Adipocyte (in vitro differentiated cells): Measurements from ENCODE around the gene KRTAP5-4.
"Not testable (repeated sequence)": the region's sequence is repeated elsewhere in the genome, so short reads cannot be mapped to it uniquely, and the experiment has no call there.

Source experiments
- DNase-seq: peaks from one replicate; pipeline ENCODE4 v3.0.0-alpha.2; 2015; ENCODE audit warnings: low read depth
- H3K27me3 ChIP-seq: replicated peaks from 2 replicates; pipeline ENCODE4 v1.7.0; 2013; ENCODE audit warnings: mild to moderate bottlenecking, low read length, moderate library complexity; ENCODE audit not compliant: control insufficient read depth, insufficient read depth
- H3K36me3 ChIP-seq: 2 replicates; pipeline ENCODE4 v1.7.0; 2013; ENCODE audit warnings: low read length, mild to moderate bottlenecking, moderate library complexity; ENCODE audit not compliant: control insufficient read depth, insufficient read depth, severe bottlenecking
- H3K4me1 ChIP-seq: 2 replicates; pipeline ENCODE4 v1.7.0; 2013; ENCODE audit warnings: mild to moderate bottlenecking, low read length, moderate library complexity; ENCODE audit not compliant: control insufficient read depth, insufficient read depth
- H3K4me3 ChIP-seq: 2 replicates; pipeline ENCODE4 v1.7.0; 2013; ENCODE audit warnings: mild to moderate bottlenecking, low read length, moderate library complexity
- H3K9ac ChIP-seq: 2 replicates; pipeline ENCODE4 v1.7.0; 2013; ENCODE audit warnings: mild to moderate bottlenecking, low read length, moderate library complexity
- H3K9me3 ChIP-seq: 2 replicates; pipeline ENCODE4 v1.7.0; 2013; ENCODE audit warnings: mild to moderate bottlenecking, low read length, moderate library complexity; ENCODE audit not compliant: control insufficient read depth

Gene KRTAP5-4

GRCh38 chr11:1607901-1608300 is 14.0 kb downstream of the KRTAP5-4 start:
- not testable (repeated sequence) for H3K9ac ChIP-seq, DNase-seq, H3K9me3 ChIP-seq, H3K4me3 ChIP-seq, H3K36me3 ChIP-seq, H3K4me1 ChIP-seq
- peaks cover 37% of the 10 kb centered on the region for H3K27me3 ChIP-seq

GRCh38 chr11:1607156-1607845 is 14.6 kb downstream of the KRTAP5-4 start:
- not testable (repeated sequence) for H3K36me3 ChIP-seq, H3K4me1 ChIP-seq, H3K4me3 ChIP-seq, H3K9me3 ChIP-seq, H3K9ac ChIP-seq, DNase-seq
- peaks cover 40% of the 10 kb centered on the region for H3K27me3 ChIP-seq

- not testable (repeated sequence) for H3K36me3 ChIP-seq, H3K4me3 ChIP-seq, DNase-seq, H3K4me1 ChIP-seq, H3K9me3 ChIP-seq, H3K9ac ChIP-seq
- peaks cover 54% of the 10 kb centered on the region for H3K27me3 ChIP-seq
Measured at GRCh38 chr11:1605923-1606322, 16.0 kb downstream of the KRTAP5-4 start.

- H3K27me3 ChIP-seq: peaks cover 63% of the 10 kb centered on the region
- H3K9ac ChIP-seq: no peak overlapping the region
- H3K9me3 ChIP-seq: peaks cover 3% of the 10 kb centered on the region
- H3K4me1 ChIP-seq: no peaks in the 10 kb centered on the region
- H3K4me3 ChIP-seq: no peak overlapping the region
- H3K36me3 ChIP-seq: no peaks in the 10 kb centered on the region
- no peak for DNase-seq
Measured at GRCh38 chr11:1604711-1605110, 17.2 kb downstream of the KRTAP5-4 start.

GRCh38 chr11:1604181-1604580 is 17.8 kb downstream of the KRTAP5-4 start:
- no peak for DNase-seq
- H3K4me1 ChIP-seq: no peaks in the 10 kb centered on the region
- no peak overlapping the region for H3K4me3 ChIP-seq
- H3K36me3 ChIP-seq: no peaks in the 10 kb centered on the region
- no peak overlapping the region for H3K9ac ChIP-seq
- peaks cover 3% of the 10 kb centered on the region for H3K9me3 ChIP-seq
- H3K27me3 ChIP-seq: peaks cover 63% of the 10 kb centered on the region

GRCh38 chr11:1603629-1604028 is 18.3 kb downstream of the KRTAP5-4 start:
- Histone ChIP-seq H3K9me3 (peaks cover 3% of the 10 kb centered on the region), H3K9ac (no peak overlapping the region), H3K4me1 (no peaks in the 10 kb centered on the region), H3K27me3 (peaks cover 60% of the 10 kb centered on the region), H3K36me3 (no peaks in the 10 kb centered on the region), H3K4me3 (no peak overlapping the region)
- DNase-seq: no peak

GRCh38 chr11:1601663-1602062 is 20.3 kb downstream of the KRTAP5-4 start:
- not testable (repeated sequence) for H3K4me3 ChIP-seq, DNase-seq, H3K9ac ChIP-seq, H3K36me3 ChIP-seq, H3K4me1 ChIP-seq, H3K9me3 ChIP-seq
- H3K27me3 ChIP-seq: peaks cover 68% of the 10 kb centered on the region

GRCh38 chr11:1600626-1601025 is 21.3 kb downstream of the KRTAP5-4 start:
- Histone ChIP-seq H3K4me3 (no peak overlapping the region), H3K36me3 (no peaks in the 10 kb centered on the region), H3K9ac (no peak overlapping the region), H3K27me3 (peaks cover 67% of the 10 kb centered on the region), H3K9me3 (peaks cover 3% of the 10 kb centered on the region), H3K4me1 (no peaks in the 10 kb centered on the region)
- no peak for DNase-seq

- no peak overlapping the region for H3K4me3 ChIP-seq
- DNase-seq: no peak
- H3K9me3 ChIP-seq: peaks cover 3% of the 10 kb centered on the region
- H3K4me1 ChIP-seq: no peaks in the 10 kb centered on the region
- no peaks in the 10 kb centered on the region for H3K36me3 ChIP-seq
- peaks cover 64% of the 10 kb centered on the region for H3K27me3 ChIP-seq
- H3K9ac ChIP-seq: no peak overlapping the region
Measured at GRCh38 chr11:1598816-1599215, 23.1 kb downstream of the KRTAP5-4 start.

- H3K4me3 ChIP-seq, H3K4me1 ChIP-seq, H3K36me3 ChIP-seq, H3K9me3 ChIP-seq, DNase-seq, H3K9ac ChIP-seq: not testable (repeated sequence)
- peaks cover 64% of the 10 kb centered on the region for H3K27me3 ChIP-seq
Measured at GRCh38 chr11:1598406-1598805, 23.5 kb downstream of the KRTAP5-4 start.

GRCh38 chr11:1597994-1598380 is 24.0 kb downstream of the KRTAP5-4 start, which contains the start of gene KRTAP5-2:
Gene KRTAP5-2, minus strand, starts transcription at chr11:1598294. Its CDS starts 44 bp downstream, at chr11:1598250.
- Histone ChIP-seq H3K27me3 (peaks cover 65% of the 10 kb centered on the region), H3K4me3 (no peak within 1 kb of the TSS), H3K9me3 (peaks cover 3% of the 10 kb centered on the region)

More at GRCh38 chr11:1597994-1598380, 24.0 kb downstream of the KRTAP5-4 start, which contains the start of gene KRTAP5-2:
- no peak within 1 kb of the TSS for H3K9ac ChIP-seq
- H3K36me3 ChIP-seq: no peaks in the 10 kb centered on the region
- H3K4me1 ChIP-seq: no peaks in the 10 kb centered on the region
- DNase-seq: no peak
